H9 (cell line): ENCODE results near the gene TAF4. TPM values are rescaled to one million over a fixed set of nuclear protein-coding genes. Genes with fewer than 3 reads are reported as not detected.

ENCODE experiments used
- DNase-seq: peaks from one replicate; pipeline ENCODE4 v3.0.0-alpha.2; 2017
- H2AFZ ChIP-seq: one replicate; pipeline ENCODE4 v1.6.1; 2013; ENCODE audit warnings: mild to moderate bottlenecking, low read length, control low read depth, moderate library complexity
- H2AK5ac ChIP-seq: 2 replicates; pipeline ENCODE4 v1.6.1; 2013; ENCODE audit warnings: low read length, control low read depth, mixed read lengths; ENCODE audit not compliant: insufficient read length
- H2BK120ac ChIP-seq: one replicate; pipeline ENCODE4 v1.6.1; 2013; ENCODE audit warnings: low read depth, mild to moderate bottlenecking, low read length, control low read depth, inconsistent platforms; ENCODE audit not compliant: poor library complexity, severe bottlenecking
- H2BK12ac ChIP-seq: 2 replicates; pipeline ENCODE4 v1.6.1; 2013; ENCODE audit warnings: low read length, control low read depth, mixed read lengths, low read depth; ENCODE audit not compliant: insufficient read length
- H2BK15ac ChIP-seq: 2 replicates; pipeline ENCODE4 v1.6.1; 2013; ENCODE audit warnings: low read depth, low read length, control low read depth
- H2BK20ac ChIP-seq: one replicate; pipeline ENCODE4 v1.6.1; 2013; ENCODE audit warnings: low read depth, mild to moderate bottlenecking, low read length, control low read depth, inconsistent platforms; ENCODE audit not compliant: poor library complexity, severe bottlenecking
- H2BK5ac ChIP-seq: 2 replicates; pipeline ENCODE4 v1.6.1; 2013; ENCODE audit warnings: low read length, control low read depth, mixed read lengths; ENCODE audit not compliant: insufficient read length
- H3K14ac ChIP-seq: 2 replicates; pipeline ENCODE4 v1.6.1; 2013; ENCODE audit warnings: low read length, control low read depth; ENCODE audit not compliant: insufficient read depth
- H3K18ac ChIP-seq: 2 replicates; pipeline ENCODE4 v1.6.1; 2013; ENCODE audit warnings: low read depth, mild to moderate bottlenecking, mixed read lengths, low read length, control low read depth; ENCODE audit not compliant: insufficient read length
- H3K23ac ChIP-seq: 2 replicates; pipeline ENCODE4 v1.6.1; 2013; ENCODE audit warnings: low read length, control low read depth, mixed read lengths, low read depth; ENCODE audit not compliant: insufficient read length
- H3K23me2 ChIP-seq: 2 replicates; pipeline ENCODE4 v1.6.1; 2013; ENCODE audit warnings: low read depth, mild to moderate bottlenecking, mixed read lengths, low read length, control low read depth; ENCODE audit not compliant: insufficient read length, poor library complexity, severe bottlenecking
- H3K27ac ChIP-seq: 2 replicates; pipeline ENCODE4 v1.5.1; 2013; ENCODE audit warnings: low read length, control low read depth, mixed read lengths, low read depth; ENCODE audit not compliant: insufficient read length
- H3K27me3 ChIP-seq: 2 replicates; pipeline ENCODE4 v1.6.1; 2013; ENCODE audit warnings: low read length, control low read depth, inconsistent platforms; ENCODE audit not compliant: insufficient read depth
- H3K4ac ChIP-seq: 2 replicates; pipeline ENCODE4 v1.6.1; 2013; ENCODE audit warnings: low read depth, mild to moderate bottlenecking, control low read depth, inconsistent platforms, low read length, moderate library complexity
- H3K4me1 ChIP-seq: 2 replicates; pipeline ENCODE4 v1.6.1; 2013; ENCODE audit warnings: low read length, control low read depth, inconsistent platforms; ENCODE audit not compliant: insufficient read depth
- H3K4me2 ChIP-seq: 2 replicates; pipeline ENCODE4 v1.6.1; 2013; ENCODE audit warnings: low read length, control low read depth, mixed read lengths; ENCODE audit not compliant: insufficient read length, insufficient read depth
- H3K56ac ChIP-seq: 2 replicates; pipeline ENCODE4 v1.6.1; 2013; ENCODE audit warnings: low read depth, mild to moderate bottlenecking, mixed read lengths, low read length, control low read depth; ENCODE audit not compliant: insufficient read length
- H3K79me1 ChIP-seq: 2 replicates; pipeline ENCODE4 v1.6.1; 2013; ENCODE audit warnings: low read depth, mild to moderate bottlenecking, moderate library complexity, low read length, control low read depth, inconsistent platforms; ENCODE audit not compliant: insufficient read depth, poor library complexity, severe bottlenecking
- H3K79me2 ChIP-seq: 2 replicates; pipeline ENCODE4 v1.6.1; 2013; ENCODE audit warnings: low read length, control low read depth, inconsistent platforms; ENCODE audit not compliant: insufficient read depth
- H3K9ac ChIP-seq: 2 replicates; pipeline ENCODE4 v1.6.1; 2013; ENCODE audit warnings: low read length, control low read depth, mixed read lengths; ENCODE audit not compliant: insufficient read length; ENCODE audit errors: extremely low read depth
- H3K9me3 ChIP-seq: one replicate; pipeline ENCODE4 v1.6.1; 2013; ENCODE audit warnings: low read depth, low read length, inconsistent platforms; ENCODE audit not compliant: control insufficient read depth
- H3T11ph ChIP-seq: one replicate; pipeline ENCODE4 v1.6.1; 2013; ENCODE audit warnings: mild to moderate bottlenecking, low read length, control low read depth, inconsistent platforms
- H4K20me1 ChIP-seq: one replicate; pipeline ENCODE4 v1.6.1; 2013; ENCODE audit not compliant: control insufficient read depth, insufficient read length, insufficient read depth
- H4K5ac ChIP-seq: 2 replicates; pipeline ENCODE4 v1.6.1; 2013; ENCODE audit warnings: low read depth, mild to moderate bottlenecking, mixed read lengths, low read length, control low read depth; ENCODE audit not compliant: insufficient read length
- H4K8ac ChIP-seq: replicated peaks from 2 replicates; pipeline ENCODE4 v1.6.1; 2013; ENCODE audit warnings: low read length, control low read depth, mixed read lengths, low read depth; ENCODE audit not compliant: insufficient read length
- H4K91ac ChIP-seq: 2 replicates; pipeline ENCODE4 v1.6.1; 2013; ENCODE audit warnings: low read depth, mild to moderate bottlenecking, moderate library complexity, mixed read lengths, low read length, control low read depth; ENCODE audit not compliant: insufficient read length
- H3K27ac Mint-ChIP-seq, 3 experiments: 2 replicates in 2 of 3; 3 replicates in 1 of 3; pipeline ENCODE4 v1.8.0; 2020 to 2021; ENCODE audit warnings: mixed read lengths in 3 of 3, mild to moderate bottlenecking in 1 of 3, moderate library complexity in 1 of 3
- H3K27me3 Mint-ChIP-seq: 2 replicates; pipeline ENCODE4 v1.8.0; 2021; ENCODE audit warnings: low read depth, mild to moderate bottlenecking, moderate library complexity, mixed read lengths
- H3K36me3 Mint-ChIP-seq, 3 experiments: 2 replicates in 2 of 3; 3 replicates in 1 of 3; pipeline ENCODE4 v1.8.0; 2020 to 2021; ENCODE audit warnings: low read depth in 3 of 3, mixed read lengths in 3 of 3; ENCODE audit not compliant: insufficient read depth in 1 of 3
- H3K4me1 Mint-ChIP-seq, 2 experiments: 2 replicates each; pipeline ENCODE4 v1.8.0; 2020; ENCODE audit warnings: mixed read lengths in 2 of 2
- H3K4me3 Mint-ChIP-seq, 2 experiments: 2 replicates in 1 of 2; 3 replicates in 1 of 2; pipeline ENCODE4 v1.8.0; 2020 to 2021; ENCODE audit warnings: mild to moderate bottlenecking in 2 of 2, mixed read lengths in 2 of 2, moderate library complexity in 1 of 2
- H3K9me3 Mint-ChIP-seq, 2 experiments: 2 replicates in 1 of 2; 3 replicates in 1 of 2; pipeline ENCODE4 v1.8.0; 2020; ENCODE audit warnings: mild to moderate bottlenecking in 2 of 2, mixed read lengths in 2 of 2, moderate library complexity in 1 of 2
- WGBS: extraction: QIAGEN DNeasy Blood & Tissue Kit; methylation state at CpG from one replicate; pipeline ENCODE4 v1.1.7; 2013; ENCODE audit warnings: missing lambda C conversion rate, low lambda C conversion rate, mixed read lengths; ENCODE audit not compliant: insufficient read length; ENCODE audit errors: extremely low coverage; 5-methylcytosine and 5-hydroxymethylcytosine counted together
- total RNA-seq: library from RNA; stranded (reverse); gene quantifications from 2 replicates; pipeline ENCODE4 v1.2.1, GENCODE V29; 2021
- TF ChIP-seq, protein P1 (sequence below): fragments of 200-600 bp; sonication (generic); conservative IDR thresholded peaks from 3 replicates; pipeline ENCODE4 v1.8.0; 2021; ENCODE audit warnings: antibody characterized with exemption, mild to moderate bottlenecking

TAF4 gene
- total RNA-seq, 1 experiment from 2014 or later: 30.8 TPM

DNA sequence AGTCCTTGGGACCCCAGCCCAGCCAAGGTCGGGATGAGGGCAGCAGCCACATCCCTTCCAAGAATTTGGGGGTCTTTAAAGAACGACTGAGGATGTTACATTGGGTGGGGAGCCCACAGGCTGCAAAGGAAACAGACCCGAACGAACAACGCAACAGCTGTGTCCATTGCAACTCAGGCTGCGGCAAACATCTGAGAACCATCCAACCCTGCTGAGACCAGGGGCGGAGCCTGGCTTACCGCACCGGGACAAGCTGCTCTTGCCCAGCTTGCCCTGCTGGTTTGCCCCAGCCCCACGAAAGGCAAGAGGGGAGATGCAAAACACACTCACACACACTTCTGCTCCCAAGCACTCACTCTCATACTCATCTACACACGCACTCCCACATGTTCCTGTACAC is 21.5 kb upstream of the TAF4 start:
- Histone ChIP-seq H3K79me2 (no peaks in the 10 kb centered on the region), H2AK5ac (no peak overlapping the region), H3K9me3 (no peaks in the 10 kb centered on the region), H3K9ac (no peak overlapping the region), H2AFZ (no peak overlapping the region), H3K4ac (no peak overlapping the region), H3K4me2 (no peak overlapping the region), H4K91ac (no peak overlapping the region), H3K23ac (no peak overlapping the region), H2BK12ac (no peak overlapping the region), H2BK20ac (no peak overlapping the region), H3K27me3 (no peaks in the 10 kb centered on the region), H3K4me1 (no peaks in the 10 kb centered on the region), H4K20me1 (no peaks in the 10 kb centered on the region), H4K8ac (peak overlapping the region; percentile 78), H4K5ac (peak overlapping the region; percentile 48), H3K79me1 (no peaks in the 10 kb centered on the region), H3K14ac (peak overlapping the region; percentile 26; the same call in 1 of the 2 replicates), H3T11ph (no peak overlapping the region), H3K56ac (no peak overlapping the region), H2BK5ac (no peak overlapping the region), H2BK15ac (no peak overlapping the region), H2BK120ac (no peak overlapping the region), H3K23me2 (no peaks in the 10 kb centered on the region), H3K18ac (no peak overlapping the region), H3K27ac (no peak overlapping the region)
- no peaks in the 10 kb centered on the region for H3K9me3 Mint-ChIP-seq
- no peak overlapping the region for H3K4me3 Mint-ChIP-seq
- H3K4me1 Mint-ChIP-seq: no peaks in the 10 kb centered on the region
- DNase-seq: no peak
- no CpG with 5 or more reads among the region's 11 CpGs for WGBS
- no peak overlapping the region for H3K27ac Mint-ChIP-seq
- no peaks in the 10 kb centered on the region for H3K36me3 Mint-ChIP-seq
- H3K27me3 Mint-ChIP-seq: peaks cover 13% of the 10 kb centered on the region
- TF ChIP-seq, protein P1, sequence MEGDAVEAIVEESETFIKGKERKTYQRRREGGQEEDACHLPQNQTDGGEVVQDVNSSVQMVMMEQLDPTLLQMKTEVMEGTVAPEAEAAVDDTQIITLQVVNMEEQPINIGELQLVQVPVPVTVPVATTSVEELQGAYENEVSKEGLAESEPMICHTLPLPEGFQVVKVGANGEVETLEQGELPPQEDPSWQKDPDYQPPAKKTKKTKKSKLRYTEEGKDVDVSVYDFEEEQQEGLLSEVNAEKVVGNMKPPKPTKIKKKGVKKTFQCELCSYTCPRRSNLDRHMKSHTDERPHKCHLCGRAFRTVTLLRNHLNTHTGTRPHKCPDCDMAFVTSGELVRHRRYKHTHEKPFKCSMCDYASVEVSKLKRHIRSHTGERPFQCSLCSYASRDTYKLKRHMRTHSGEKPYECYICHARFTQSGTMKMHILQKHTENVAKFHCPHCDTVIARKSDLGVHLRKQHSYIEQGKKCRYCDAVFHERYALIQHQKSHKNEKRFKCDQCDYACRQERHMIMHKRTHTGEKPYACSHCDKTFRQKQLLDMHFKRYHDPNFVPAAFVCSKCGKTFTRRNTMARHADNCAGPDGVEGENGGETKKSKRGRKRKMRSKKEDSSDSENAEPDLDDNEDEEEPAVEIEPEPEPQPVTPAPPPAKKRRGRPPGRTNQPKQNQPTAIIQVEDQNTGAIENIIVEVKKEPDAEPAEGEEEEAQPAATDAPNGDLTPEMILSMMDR: no peak
